ENCODE data around the gene DRC7. TPM values are rescaled to one million over a fixed set of nuclear protein-coding genes. Genes with fewer than 3 reads are reported as not detected.
A peak's percentile ranks its signal among the peaks of the same experiment; 100 is the strongest.

The DRC7 gene
- total RNA-seq, 1 experiment from 2014 or later, result 0.72 TPM

- Histone ChIP-seq H2AFZ (ENCODE audit: low read length) (no peak overlapping the region), H3K4ac (ENCODE audit: low read depth, low read length) (no peak overlapping the region), H2BK5ac (ENCODE audit: insufficient read length, low read length) (no peak overlapping the region), H3K14ac (ENCODE audit: insufficient read depth, low read length) (no peak overlapping the region), H2BK120ac (ENCODE audit: low read depth, low read length, poor library complexity, severe bottlenecking) (no peak overlapping the region), H2BK20ac (ENCODE audit: low read depth, low read length, poor library complexity, severe bottlenecking) (no peak overlapping the region), H2BK15ac (ENCODE audit: low read depth, low read length) (no peak overlapping the region), H3K27ac (ENCODE audit: insufficient read length, low read depth, low read length) (no peak overlapping the region), H3K27me3 (ENCODE audit: insufficient read depth, low read length) (0 out of 2 replicates have a peak, but pooled peaks cover 1% of the 10 kb centered on the region), H2AK5ac (ENCODE audit: insufficient read length, low read length) (no peak overlapping the region), H3K79me2 (ENCODE audit: insufficient read depth, low read length) (no peaks in the 10 kb centered on the region), H4K5ac (ENCODE audit: insufficient read length, low read depth, low read length) (no peak overlapping the region), H4K20me1 (ENCODE audit: control insufficient read depth, insufficient read depth, insufficient read length) (no peaks in the 10 kb centered on the region), H3K23ac (ENCODE audit: insufficient read length, low read depth, low read length) (no peak overlapping the region), H3K18ac (ENCODE audit: insufficient read length, low read depth, low read length) (no peak overlapping the region), H4K8ac (replicated peaks; ENCODE audit: insufficient read length, low read depth, low read length) (no peak overlapping the region), H3K9ac (ENCODE audit: extremely low read depth, insufficient read length, low read length) (no peak overlapping the region), H3K56ac (ENCODE audit: insufficient read length, low read depth, low read length) (no peak overlapping the region), H3K4me2 (ENCODE audit: insufficient read depth, insufficient read length, low read length) (no peak overlapping the region), H3K9me3 (ENCODE audit: control insufficient read depth, low read depth, low read length) (no peaks in the 10 kb centered on the region), H2BK12ac (ENCODE audit: insufficient read length, low read depth, low read length) (no peak overlapping the region), H3K23me2 (ENCODE audit: insufficient read length, low read depth, low read length, poor library complexity, severe bottlenecking) (no peaks in the 10 kb centered on the region), H3T11ph (ENCODE audit: low read length) (no peak overlapping the region), H4K91ac (ENCODE audit: insufficient read length, low read depth, low read length) (no peak overlapping the region), H3K79me1 (ENCODE audit: insufficient read depth, low read depth, low read length, poor library complexity, severe bottlenecking) (no peaks in the 10 kb centered on the region), H3K4me1 (ENCODE audit: insufficient read depth, low read length) (no peaks in the 10 kb centered on the region)
- H3K4me1 Mint-ChIP-seq, result peaks cover 0 to 3% of the 10 kb centered on the region in 2 experiments; a peak in 1 of 4 replicates
- no peaks in the 10 kb centered on the region for H3K9me3 Mint-ChIP-seq
- peak overlapping the region in 1 of 3 experiments; percentile 92; a peak in 2 of 7 replicates for H3K27ac Mint-ChIP-seq
- WGBS (ENCODE audit: extremely low coverage, insufficient read length, low lambda C conversion rate), result no CpG with 5 or more reads among the region's 15 CpGs
- no peak overlapping the region for H3K4me3 Mint-ChIP-seq
- TF ChIP-seq, protein P1, sequence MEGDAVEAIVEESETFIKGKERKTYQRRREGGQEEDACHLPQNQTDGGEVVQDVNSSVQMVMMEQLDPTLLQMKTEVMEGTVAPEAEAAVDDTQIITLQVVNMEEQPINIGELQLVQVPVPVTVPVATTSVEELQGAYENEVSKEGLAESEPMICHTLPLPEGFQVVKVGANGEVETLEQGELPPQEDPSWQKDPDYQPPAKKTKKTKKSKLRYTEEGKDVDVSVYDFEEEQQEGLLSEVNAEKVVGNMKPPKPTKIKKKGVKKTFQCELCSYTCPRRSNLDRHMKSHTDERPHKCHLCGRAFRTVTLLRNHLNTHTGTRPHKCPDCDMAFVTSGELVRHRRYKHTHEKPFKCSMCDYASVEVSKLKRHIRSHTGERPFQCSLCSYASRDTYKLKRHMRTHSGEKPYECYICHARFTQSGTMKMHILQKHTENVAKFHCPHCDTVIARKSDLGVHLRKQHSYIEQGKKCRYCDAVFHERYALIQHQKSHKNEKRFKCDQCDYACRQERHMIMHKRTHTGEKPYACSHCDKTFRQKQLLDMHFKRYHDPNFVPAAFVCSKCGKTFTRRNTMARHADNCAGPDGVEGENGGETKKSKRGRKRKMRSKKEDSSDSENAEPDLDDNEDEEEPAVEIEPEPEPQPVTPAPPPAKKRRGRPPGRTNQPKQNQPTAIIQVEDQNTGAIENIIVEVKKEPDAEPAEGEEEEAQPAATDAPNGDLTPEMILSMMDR (conservative IDR thresholded peaks at IDR 0.05), result peak; percentile 33; the same call in 2 of the 3 replicates
- no peaks in the 10 kb centered on the region; the same call in 1 of the 2 replicates for H3K27me3 Mint-ChIP-seq (ENCODE audit: low read depth)
- no peaks in the 10 kb centered on the region; a peak in 1 of 7 replicates for H3K36me3 Mint-ChIP-seq (ENCODE audit: insufficient read depth in 1 of 3, low read depth in 3 of 3)
- DNase-seq, result no peak
Observed at GRCh38 chr16:57663917-57664661, 30.5 kb upstream of the DRC7 start.
